Measurements from ENCODE around the gene TTYH2.

Gene TTYH2

DNA sequence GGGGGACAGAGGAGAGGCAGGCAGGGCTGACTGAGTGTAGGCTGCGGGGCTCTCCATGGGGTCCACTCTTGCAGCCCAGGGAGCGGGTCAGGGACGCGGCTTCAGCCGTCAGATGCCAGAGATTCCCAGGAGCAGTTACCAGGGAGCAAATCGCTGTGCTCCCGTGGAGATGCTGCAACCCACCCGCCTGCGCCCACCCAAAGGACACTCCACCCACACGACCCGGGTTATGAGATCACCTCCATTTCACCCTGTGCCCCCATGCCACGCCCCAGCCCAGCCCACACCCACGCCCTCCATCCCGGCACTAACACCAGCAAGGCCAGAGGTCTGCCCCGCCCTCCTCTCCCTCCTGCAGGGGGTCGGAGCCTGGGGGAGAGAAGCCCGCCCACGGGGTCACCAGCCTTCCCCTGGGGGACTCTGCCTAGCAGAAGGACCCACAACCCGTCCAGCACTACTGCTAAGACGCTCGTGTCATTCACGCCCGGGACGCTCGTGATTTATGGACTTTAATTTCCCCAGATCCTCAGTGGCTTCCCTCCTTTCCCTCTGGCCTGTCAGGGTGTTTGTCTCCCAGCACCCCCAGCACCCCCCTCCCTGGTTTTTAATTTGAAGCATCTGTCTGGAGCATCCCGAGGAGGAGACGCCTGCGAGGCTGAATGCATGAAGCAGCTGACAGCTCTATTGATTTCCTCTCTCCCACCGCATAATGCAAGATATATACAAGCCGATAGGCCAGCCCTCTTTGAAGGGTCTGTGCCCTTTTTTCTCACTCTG is 16.6 kb upstream of the TTYH2 start:
- no peak for ATAC-seq

DNA sequence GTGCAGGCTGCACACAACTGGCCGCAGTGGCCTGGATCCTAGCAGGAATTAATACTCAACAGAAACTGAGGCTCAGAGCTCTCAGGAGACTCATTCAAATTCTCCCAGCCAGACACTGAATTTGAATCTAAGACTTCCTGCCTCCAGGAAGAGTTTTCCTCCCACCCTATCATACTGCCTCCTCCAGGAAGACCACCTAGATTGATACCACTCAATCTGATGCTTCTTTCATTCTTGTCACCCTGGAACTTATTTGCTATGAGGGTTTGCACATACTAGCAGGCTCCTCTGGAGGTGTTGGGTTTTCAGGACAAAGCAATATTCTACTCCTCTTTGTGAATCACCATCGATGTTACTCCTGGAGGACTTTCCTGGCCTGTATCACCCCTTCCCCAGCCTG is 15.6 kb upstream of the TTYH2 start:
- ATAC-seq, result no peak

DNA sequence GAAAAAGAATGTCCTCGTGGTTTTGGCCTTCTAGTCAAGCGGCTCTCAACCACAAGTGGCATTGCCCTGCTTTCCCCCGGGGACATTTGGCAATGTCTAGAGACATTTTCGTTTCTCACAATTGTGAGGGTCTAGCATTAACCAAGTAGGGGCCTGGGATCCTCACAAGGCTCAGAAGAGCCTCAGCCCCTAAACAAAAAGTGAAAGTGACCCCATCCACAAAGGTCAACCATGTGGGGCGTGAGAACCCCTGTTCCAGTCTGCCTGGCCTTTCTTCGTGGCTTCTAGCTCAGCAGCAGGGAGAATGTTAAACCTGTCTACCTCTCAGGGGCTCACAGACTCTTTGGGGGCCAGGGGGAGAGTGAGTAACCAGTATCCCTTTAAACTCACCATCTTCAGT is 14.7 kb upstream of the TTYH2 start:
- no peak for ATAC-seq

DNA sequence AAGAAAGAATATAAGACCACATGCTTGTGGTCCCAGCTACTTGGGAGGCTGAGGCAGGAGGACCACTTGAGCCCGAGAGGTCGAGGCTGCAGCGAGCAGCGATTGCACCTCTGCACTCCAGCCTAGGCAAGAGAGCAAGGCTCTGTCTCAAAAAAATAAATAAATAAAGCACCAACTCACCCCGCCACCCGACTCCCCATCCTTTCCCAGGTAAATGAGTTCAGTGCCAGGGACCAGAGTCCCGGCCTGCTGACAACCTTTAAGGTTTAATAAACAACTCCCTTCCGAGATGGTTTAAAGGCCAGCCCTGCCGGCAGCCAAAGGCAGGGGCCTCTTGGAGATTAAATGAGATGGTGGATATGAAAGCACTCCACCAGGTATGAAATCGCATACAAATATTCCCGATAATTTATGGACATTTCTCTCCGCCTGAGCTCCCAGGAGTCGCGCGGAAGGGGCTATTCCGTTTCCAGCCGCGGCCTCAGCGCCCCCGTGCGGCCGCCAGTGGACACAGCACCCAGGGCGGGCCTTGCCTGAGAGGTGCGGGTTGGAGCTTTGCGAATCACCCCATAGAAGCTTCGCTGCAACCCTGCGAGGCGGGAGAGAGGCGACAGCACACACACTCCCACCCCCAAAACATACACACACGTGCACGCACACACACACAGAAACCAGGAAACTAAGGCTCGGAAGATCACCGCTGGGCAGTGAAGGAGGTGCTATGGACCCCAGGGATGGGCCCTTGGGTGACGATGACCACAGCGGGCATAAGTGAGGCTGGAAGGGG is 13.9 kb upstream of the TTYH2 start:
- peak in 1 of 2 donors; percentile 42 for ATAC-seq

DNA sequence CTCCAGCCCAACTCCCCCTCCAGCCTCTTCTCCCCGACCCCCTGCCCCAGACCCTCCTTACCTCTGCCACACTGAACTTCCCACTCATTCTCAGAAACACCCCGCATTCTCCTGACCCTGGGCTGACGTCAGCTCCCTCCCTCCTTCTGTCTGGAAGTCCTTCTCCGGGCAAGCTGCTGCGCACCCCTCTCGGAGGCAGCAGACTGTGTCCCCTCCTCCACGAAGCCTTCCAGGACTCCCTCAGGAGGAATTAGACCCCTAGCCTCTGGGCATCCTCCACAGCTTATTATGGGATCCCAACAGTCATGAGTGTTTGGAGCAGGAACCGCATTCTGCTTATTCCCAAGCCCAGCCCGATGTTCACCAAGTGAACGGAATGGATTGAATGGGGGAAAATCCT is 13.3 kb upstream of the TTYH2 start:
- no peak for ATAC-seq

DNA sequence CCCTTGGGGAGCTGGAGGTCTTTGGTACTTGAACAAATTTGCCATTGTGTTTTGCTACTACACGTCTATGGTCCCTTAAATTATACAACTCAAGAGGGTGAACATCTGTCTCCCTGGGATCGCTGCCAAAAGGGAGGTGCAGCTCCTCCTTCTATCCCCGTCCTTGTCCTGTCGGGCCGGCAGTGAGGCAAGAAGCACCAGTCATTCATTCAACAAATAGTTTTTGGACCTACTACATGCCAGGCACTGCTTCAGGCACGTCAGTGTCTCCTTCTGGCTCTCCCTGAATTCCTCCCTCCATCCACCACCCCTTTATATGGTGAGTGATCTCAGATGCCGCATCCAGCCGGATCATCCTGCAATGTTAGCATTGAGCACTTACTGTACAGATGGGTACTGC is 12.1 kb upstream of the TTYH2 start:
- ATAC-seq, result no peak

DNA sequence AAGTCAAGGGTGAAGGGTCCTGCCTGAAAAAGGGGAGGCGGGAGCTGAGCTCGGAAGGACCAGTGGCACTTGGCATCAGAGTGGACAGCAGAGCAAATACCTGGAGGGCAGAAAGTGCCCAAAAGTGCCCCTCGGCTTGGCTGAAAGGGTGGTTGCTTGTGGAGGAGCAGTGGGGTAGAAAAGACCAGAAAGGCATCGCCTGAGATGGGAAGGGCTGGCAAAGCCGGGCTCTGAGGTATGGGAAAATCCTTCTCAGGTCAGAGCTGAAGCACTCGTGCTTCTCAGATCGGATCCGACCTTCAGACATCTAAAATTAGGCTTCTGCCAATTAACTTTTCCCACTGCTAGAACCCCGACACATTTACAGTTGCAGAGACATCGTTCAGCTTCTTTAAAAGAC is 11.4 kb upstream of the TTYH2 start:
- no peak for ATAC-seq

DNA sequence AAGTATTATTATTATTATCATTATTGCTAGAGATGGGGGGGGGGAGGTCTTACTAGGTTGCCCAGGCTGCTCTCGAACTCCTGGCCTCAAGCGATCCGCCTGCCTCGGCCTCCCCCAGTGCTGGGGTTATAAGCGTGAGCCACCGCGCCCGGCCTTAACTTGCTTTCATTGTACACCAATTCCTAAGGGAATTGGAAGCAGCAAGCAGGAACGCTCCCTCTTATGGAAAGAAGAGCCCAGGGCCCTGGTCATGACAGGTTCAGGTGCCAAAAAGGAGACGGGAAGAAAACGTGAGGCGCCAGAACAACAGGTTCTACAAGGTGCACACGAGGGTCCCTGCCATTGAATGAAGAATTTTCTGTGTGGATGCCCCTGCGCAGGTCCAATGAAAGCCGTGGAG is 10.4 kb upstream of the TTYH2 start:
- ATAC-seq, result peak in 1 of 2 donors; percentile 4

DNA sequence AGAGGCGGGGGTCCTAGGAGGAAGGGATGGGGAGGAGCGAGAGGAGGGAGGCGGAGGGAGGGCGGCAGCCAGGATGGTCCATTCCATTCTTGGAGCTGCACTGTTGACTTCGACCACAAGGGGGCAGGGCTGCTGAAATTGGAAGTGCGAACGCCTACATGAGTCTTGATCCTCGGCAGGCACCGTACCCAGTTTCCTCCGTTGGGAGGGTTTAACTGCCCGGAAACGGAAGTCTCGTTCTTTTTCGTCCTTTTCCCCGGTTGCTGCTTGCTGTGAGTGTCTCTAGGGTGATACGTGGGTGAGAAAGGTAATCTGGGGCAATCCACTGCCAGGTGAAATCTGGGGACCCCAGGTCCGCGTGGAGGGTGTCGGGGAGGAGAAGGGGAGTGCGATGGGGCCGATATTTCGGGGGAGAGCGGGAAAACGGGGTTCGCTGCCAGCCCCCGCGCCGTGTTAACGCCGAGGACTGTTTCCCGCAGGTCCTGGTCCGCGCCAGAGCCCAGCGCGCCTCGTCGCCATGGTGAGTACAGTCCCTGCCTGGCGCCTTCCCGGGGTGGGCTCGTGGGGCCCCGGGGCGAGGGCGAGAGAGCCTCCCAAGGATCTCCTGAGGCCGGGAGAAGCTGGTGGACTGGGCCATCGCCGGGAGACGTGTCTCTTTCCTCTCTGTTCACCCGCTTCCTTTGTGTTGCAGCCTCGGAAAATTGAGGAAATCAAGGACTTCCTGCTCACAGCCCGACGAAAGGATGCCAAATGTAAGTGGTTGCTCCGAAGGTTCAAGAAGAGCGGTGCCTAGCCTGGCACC is 9.7 kb upstream of the TTYH2 start, which contains the start of gene RPL38:
Gene RPL38 (plus strand): TSS at position 240 of the 802 bp plus-strand sequence. CDS start 278 bp downstream, at position 518.
- peak; percentile 85 to 87 for ATAC-seq

DNA sequence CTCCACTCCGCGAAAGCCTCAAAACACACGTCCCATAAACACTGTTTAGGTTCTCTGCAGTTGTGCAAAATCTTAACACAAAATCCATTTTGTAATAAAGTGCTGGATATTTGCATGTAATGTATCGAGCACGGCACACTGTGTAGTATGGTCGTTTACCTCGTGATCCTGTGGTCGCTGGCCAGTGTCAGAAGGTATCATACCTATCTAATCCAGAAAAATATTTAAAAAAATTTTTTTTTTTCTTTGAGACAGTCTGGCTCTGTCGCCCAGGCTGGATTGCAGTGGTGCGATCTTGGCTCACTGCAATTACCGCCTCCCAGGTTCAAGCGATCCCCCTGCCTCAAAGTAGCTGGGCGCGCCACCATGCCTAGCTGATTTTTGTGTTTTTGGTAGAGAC is 8.9 kb upstream of the TTYH2 start:
- ATAC-seq, result no peak

DNA sequence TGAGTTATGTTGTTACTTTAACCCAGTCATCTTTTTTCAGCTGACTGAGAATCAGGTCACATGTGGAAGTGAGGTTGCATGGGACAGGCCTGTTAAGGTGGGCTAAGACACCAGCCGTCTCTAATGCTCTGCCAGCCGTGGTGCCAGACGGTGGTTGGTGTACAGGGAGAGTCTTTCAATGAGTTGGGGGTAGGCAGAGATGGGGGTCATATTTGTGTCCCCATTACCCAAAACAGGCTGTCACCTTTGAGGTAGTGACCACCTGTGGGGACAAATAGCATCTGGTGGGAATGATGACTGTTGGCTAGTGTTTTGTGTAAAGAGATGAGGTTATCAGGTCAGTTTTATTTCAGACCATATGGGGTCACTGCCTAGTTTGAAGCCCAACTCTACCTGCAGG is 8.1 kb upstream of the TTYH2 start:
- ATAC-seq, result no peak

DNA sequence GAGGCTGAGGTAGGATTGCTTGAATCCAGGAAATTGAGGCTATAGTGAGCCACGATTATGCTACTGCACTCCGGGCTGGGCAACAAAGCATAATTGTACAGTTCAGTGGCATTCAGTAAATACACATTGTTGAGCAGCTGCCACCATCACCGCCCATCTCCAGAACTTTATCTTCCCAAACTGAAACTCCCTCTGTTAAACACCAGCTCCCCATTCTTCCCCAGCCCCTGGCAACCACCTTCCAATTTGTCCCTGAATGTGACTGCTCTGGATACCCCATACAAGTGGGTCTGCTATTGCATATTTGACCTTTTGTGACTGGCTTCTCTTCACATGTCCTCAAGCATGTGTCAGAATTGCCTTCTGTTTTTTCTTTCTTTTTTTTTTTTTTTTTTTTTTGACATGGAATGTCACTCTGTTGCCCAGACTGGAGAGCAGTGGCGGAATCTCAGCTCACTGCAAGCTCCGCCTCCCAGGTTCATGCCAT is 7.0 kb upstream of the TTYH2 start:
- no peak for ATAC-seq

DNA sequence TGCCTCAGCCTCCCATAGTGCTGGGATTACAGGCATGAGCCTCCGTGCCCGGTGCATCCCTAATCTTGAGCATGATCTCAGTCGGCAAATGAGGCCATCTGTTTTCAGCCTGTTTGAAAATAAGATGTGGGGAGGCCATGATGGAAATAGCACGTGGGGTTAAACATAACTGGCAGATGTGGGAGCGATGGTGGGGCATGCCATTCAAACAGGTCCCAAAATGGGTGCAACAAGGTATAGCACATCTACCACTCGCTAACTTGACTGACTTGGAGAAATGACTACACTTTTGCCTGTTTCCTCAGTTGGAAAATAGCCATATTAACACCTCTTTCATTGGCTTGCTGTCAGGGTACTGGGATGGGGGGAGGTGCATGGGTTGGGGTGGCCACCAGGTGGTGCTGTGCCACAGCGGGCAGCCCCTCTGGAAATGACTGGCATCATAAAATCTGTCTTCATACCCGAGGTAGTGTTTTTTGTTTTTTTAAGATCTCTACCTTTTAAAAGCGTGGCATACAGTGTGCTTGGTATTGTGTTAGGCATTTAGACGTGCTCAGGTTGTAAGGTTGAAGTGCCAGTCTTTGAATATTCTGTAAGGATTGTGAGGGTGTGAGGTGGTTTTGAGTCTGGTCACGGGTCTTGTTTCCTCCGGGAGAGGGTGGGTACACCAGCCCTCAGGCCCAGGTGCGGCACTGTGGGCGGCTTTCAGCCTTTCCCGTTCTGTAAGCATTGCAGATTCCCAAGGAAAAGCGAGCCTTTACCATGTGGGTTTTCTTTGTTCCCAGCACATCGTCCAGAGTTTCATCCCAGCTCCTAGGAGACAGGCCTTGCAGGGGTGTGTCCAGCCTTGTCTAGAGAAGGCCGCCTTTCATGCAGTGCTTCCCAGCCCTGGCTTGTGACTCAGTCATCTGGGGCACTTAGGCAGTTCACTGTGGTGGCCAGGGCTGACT is 2.9 kb upstream of the TTYH2 start:
- ATAC-seq, result peak; percentile 55 to 57

DNA sequence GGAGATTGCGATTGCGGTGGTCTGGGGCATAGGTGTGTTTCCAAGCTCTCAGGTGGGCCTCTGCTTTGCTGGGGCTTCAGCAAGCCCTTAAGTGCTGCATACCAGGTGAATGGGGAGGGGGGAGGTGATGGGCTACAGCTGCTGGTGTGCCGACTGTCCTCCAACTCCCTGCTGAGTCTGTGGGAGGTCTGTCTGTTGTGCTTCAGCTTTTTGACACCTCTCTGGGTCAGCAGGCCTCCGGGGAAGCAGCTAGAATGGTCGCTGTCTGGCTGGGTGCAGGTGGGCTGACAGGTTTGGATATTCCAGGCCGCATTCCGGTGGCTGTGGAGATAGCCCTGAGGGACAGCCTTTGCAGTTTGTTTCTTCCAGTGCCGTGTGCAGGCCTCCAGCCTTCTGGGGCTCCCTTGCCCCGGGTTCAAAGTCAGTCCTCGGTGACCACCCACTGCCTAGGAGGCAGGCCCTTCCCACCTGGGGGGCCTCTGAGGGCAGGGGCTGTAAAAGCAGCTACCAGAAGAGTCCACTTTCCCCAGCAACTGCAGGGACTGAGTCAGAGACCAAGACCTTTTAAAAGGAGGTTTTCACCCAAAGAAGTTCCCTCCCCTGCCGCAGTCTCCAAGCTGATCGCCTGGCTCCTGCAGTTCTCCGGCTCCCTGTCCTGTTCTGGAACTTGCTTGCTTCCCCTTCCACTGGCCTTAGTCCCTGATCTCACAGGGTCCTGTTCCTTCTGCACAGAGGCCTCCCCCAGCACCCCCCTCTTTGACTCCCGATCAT is 2.0 kb upstream of the TTYH2 start:
- ATAC-seq, result no peak

DNA sequence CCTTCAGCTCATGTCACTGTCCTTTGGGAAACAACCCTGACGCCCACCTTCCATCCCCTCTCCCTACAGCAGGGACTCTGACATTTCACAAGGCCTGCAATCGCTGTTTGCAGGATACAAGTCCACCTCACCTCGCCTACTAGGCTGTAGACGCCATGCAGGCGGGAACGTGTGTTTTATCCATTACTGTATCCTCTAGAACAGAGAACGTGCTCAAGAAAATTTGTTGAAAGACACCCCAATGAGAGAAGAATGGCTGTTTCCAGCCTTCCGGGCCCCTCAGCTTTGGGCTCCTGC is 1.5 kb upstream of the TTYH2 start:
- no peak for ATAC-seq

DNA sequence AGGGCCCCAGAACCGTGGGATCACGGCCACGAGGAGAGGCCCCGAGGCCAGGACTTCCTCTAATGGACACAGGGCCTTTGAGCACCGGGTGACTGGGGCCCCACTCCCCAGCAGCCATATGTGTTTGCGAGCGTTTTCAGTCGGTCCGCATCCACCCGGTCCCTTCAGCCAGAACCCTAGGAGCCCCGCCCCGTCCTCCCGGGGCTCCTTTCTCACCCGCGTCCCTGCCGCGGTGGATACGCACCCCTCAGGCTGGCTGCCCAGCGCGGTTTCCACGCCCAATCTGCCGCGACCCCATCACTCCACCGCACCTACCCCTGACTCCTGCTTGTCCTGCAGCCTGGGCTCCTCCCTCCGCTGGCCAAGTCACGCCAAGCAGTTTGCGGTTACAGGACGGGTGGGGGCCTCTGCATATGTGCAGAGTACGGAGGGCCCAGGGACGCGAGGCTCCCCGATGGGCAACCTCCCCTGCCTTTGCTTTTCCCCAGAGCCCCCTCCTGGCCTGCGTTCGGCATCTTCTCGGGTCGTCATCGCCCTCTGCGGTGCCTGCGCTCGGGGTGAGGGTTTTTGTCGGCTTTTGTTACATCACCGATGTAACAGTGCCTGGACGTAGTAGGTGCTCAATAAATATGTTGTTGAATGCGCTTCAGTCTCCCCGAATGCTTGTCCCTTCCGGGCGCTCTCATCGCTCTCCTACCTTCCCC is 1.0 kb upstream of the TTYH2 start:
- peak in 1 of 2 donors; percentile 3 for ATAC-seq

DNA sequence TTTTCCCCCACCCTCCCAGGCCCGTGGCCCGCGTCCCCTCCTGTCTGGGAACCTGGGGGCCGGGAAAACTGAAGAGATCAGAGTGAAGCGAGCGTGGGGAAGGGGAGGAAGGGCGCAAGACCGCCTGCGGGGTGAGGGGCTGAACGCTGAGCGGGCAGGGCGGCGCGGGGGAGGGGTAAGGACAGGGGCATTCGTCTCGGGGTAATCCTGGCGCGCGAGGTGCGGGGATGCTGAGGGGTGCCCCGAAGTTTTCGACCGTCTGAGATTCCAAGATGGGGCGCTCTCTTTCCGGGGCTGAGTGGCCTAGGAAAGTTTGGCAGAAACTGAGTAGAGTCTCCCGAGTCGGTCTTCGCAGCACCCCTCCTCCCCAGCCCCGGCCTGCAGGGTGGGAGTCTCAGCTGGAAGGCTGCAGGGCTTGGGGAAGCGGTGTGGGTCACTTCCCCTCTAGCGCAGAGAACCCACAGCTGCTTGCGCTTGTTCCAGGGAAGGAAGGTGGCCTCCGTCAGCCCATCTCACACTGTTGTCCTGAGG is 555 bp downstream of the TTYH2 start:
- no peak for ATAC-seq

DNA sequence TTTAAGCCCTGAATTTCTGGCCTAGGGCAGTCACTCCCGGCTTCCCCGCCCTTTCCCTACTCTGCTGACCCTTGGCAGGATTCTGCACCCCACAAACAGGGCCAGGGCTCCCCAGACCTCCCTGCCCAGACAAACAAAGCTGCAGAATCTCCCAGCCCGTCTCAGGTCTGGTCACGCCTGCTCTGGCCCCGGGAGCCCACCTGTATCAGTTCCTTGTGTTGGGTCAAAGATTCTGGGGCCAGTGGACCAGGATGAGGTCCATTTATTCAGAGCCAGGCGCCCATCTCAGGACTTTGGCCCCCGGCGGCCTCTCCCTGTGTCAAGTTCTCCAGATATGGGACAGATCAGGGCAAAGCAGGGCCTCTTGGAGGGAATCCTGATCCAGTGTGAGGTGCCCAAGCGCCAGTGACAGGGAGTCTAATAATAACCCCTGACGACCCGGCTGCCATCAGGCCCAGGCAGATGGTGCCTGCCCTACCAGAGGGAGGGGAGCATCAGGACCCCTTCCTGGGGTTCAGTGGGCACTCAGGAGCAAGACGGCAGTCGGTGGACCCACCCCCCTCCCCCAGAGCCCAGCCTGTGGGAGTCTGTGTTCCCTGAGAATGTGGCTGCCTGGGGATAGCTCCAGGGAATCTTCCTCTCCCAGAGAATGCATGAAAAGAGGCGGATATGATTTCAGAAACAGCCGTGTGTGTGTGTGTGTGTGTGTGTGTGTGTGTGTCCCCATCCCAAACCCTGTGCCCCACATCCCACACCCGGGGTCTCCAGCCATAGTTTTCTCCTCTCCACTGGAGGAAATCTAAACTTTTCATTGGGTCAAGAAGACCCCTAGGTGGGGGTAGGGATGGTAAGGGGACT is 1.3 kb downstream of the TTYH2 start:
- ATAC-seq, result no peak

DNA sequence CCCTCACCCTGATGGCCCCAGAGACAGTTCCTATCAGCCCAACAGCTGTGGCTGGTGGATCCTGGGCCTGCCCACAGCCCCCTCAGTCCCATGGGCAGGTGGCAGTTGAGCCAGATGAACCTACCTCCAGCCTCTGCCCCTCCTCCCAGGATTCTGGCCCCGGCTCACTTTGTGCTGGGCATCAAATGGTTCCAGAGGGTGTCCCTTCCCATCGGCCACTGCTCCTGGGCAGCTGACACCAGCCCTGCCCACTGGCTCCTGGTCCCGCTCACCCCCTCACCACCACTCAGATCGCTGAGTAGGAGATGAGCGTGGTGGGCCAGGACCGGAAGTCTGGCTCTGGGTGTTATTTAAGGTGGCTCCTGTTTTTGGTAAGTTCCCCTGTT is 2.0 kb downstream of the TTYH2 start:
- no peak for ATAC-seq
